Measurements from ENCODE around the gene PLEKHD1. TPM values are rescaled to one million over a fixed set of nuclear protein-coding genes. Genes with fewer than 3 reads are reported as not detected.

PLEKHD1 gene
- total and polyA plus RNA-seq, 2 donors (not counting 1 experiment from before 2014, with no cell fraction given): 0.12 TPM

DNA sequence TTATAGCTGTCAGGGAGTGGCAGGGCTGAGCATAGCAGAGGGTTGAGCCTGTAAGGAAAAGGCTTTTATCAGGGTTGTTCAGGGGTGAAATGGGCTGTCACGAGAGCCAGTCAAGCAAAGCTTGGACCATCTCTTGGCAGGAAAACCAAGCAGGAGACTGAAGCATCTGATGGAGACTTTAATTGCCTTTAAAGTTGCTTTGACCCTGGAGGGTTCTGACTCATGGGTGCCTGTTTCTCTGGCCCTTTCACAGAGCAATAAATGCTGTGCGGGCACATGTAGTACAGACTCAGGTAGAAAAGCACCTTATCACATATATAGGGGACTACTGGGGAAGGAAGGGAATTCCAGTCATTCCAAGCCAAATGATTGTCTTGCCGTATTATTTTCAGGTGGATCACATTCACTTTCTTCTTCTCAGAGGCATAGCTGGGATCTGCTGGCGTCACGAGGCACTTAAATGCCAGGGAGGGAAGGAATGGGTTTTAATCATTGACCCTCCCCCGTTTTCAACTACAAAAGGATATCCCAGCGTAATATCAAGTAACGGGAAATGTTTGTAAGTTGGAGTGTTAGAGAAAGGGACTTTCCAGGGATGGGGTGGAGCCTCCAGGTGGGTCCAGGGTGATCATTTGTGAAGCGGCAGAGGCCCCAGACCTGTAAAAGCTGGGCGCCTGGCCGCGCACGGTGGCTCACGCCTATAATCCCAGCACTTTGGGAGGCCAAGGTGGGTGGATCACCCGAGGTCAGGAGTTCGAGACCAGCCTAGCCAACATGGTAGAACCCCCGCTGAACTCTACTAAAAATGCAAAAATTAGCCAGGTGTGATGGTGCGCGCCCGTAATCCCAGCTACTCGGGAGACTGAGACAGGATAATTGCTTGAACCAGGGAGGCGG is 34.9 kb downstream of the PLEKHD1 start:
- H3K27me3 Mint-ChIP-seq: peaks cover 29% of the 10 kb centered on the region
- H3K4me3 ChIP-seq (ENCODE audit: control extremely low read depth in 1 of 5, extremely low read depth in 1 of 5, insufficient read depth in 1 of 5, low read depth in 2 of 5, low read length in 4 of 5): no peak overlapping the region
- CTCF ChIA-PET: interaction anchor here (0.7 kb wide), 1 partner anchor 10 kb away, joined by 3 read pairs; no protein-coding TSS in a partner anchor
- TF ChIP-seq, protein P1, sequence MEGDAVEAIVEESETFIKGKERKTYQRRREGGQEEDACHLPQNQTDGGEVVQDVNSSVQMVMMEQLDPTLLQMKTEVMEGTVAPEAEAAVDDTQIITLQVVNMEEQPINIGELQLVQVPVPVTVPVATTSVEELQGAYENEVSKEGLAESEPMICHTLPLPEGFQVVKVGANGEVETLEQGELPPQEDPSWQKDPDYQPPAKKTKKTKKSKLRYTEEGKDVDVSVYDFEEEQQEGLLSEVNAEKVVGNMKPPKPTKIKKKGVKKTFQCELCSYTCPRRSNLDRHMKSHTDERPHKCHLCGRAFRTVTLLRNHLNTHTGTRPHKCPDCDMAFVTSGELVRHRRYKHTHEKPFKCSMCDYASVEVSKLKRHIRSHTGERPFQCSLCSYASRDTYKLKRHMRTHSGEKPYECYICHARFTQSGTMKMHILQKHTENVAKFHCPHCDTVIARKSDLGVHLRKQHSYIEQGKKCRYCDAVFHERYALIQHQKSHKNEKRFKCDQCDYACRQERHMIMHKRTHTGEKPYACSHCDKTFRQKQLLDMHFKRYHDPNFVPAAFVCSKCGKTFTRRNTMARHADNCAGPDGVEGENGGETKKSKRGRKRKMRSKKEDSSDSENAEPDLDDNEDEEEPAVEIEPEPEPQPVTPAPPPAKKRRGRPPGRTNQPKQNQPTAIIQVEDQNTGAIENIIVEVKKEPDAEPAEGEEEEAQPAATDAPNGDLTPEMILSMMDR (IDR thresholded peaks at IDR 0.05): no peak
- no peak for TF ChIP-seq EZH2 (IDR thresholded peaks at IDR 0.05; ENCODE audit: borderline replicate concordance, insufficient read depth, low read depth, low read length, poor library complexity, severe bottlenecking)
- 91% methylated on average over 16 of the region's 22 CpGs for WGBS (ENCODE audit: insufficient coverage)
- intact Hi-C loops (cut with micrococcal nuclease): no loop called here
- no peak overlapping the region for H3K9ac ChIP-seq (ENCODE audit: low read length)
- peaks cover 0 to 9% (median 1%) of the 10 kb centered on the region in 4 experiments for H3K27me3 ChIP-seq (replicated peaks in 1 of 4; ENCODE audit: control extremely low read depth in 1 of 4, control insufficient read depth in 3 of 4, insufficient read depth in 4 of 4, low read length in 3 of 4)
- H3K4me1 ChIP-seq (ENCODE audit: control insufficient read depth in 2 of 2, insufficient read depth in 2 of 2, low read length in 2 of 2): no peaks in the 10 kb centered on the region
- no peaks in the 10 kb centered on the region for H3K9me3 Mint-ChIP-seq (ENCODE audit: insufficient read depth)
- ATAC-seq (ENCODE audit: low read depth) (no peak), DNase-seq (no peak)
- no peak overlapping the region for H3K4me2 ChIP-seq (replicated peaks; ENCODE audit: low read depth, low read length, poor library complexity, severe bottlenecking)
- no peak overlapping the region for H3K27ac ChIP-seq (ENCODE audit: low read length in 2 of 2)
- H3K36me3 ChIP-seq (replicated peaks in 1 of 2; ENCODE audit: control extremely low read depth in 1 of 2, control insufficient read depth in 1 of 2, extremely low read depth in 1 of 2, insufficient read depth in 2 of 2, low read length in 1 of 2): no peaks in the 10 kb centered on the region
- H3K4me1 Mint-ChIP-seq: no peaks in the 10 kb centered on the region
- H3K9me3 ChIP-seq (ENCODE audit: control extremely low read depth in 1 of 3, control insufficient read depth in 2 of 3, insufficient read depth in 1 of 3, low read length in 2 of 3): peaks cover 0 to 1% (median 0%) of the 10 kb centered on the region in 3 donors
- H3K79me2 ChIP-seq (ENCODE audit: control insufficient read depth, insufficient read depth, low read length): no peaks in the 10 kb centered on the region
- H2AFZ ChIP-seq (ENCODE audit: insufficient read depth, low read depth, low read length, poor library complexity, severe bottlenecking): no peak overlapping the region
- POLR2A ChIA-PET: no interaction called here
- no peaks in the 10 kb centered on the region for H4K20me1 ChIP-seq (ENCODE audit: control insufficient read depth, insufficient read depth, low read length, poor library complexity, severe bottlenecking)
- no peak overlapping the region for H3K4me3 Mint-ChIP-seq
- no peak overlapping the region for H3K27ac Mint-ChIP-seq

DNA sequence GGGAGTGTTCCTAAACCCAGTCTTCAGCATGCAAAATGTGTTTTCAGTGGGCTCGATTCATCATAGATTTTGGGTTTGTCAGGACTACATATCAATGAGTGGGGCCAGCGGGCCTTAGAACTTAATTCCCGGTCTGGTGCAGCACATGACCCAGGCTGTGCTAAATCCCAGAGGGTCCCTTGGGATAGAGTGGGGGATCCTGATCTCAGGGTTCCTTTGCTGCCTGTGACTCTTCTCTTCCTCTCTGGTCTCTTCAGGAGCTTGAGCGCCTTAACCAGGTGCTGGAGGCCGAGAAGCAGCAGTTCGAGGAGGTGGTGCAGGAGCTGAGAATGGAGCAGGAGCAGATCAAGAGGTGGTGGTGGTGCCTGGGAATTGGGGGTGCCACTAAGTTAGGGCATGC is 37.5 kb downstream of the PLEKHD1 start:
- no peak for TF ChIP-seq EZH2 (IDR thresholded peaks at IDR 0.05; ENCODE audit: borderline replicate concordance, insufficient read depth, low read depth, low read length, poor library complexity, severe bottlenecking)
- TF ChIP-seq, protein P1 (IDR thresholded peaks at IDR 0.05): no peak

More for the DNA sequence above, 37.5 kb downstream of the PLEKHD1 start:
- peaks cover 0 to 12% (median 0%) of the 10 kb centered on the region in 4 experiments for H3K27me3 ChIP-seq (replicated peaks in 1 of 4; ENCODE audit: control extremely low read depth in 1 of 4, control insufficient read depth in 3 of 4, insufficient read depth in 4 of 4, low read length in 3 of 4)
- intact Hi-C loops (cut with micrococcal nuclease): no loop called here
- no peak for ATAC-seq (ENCODE audit: low read depth)
- no peak for DNase-seq
- Mint-ChIP-seq H3K27me3 (peaks cover 37% of the 10 kb centered on the region), H3K4me3 (no peak overlapping the region), H3K4me1 (no peaks in the 10 kb centered on the region), H3K9me3 (ENCODE audit: insufficient read depth) (no peaks in the 10 kb centered on the region), H3K27ac (no peak overlapping the region)
- H3K4me2 ChIP-seq (replicated peaks; ENCODE audit: low read depth, low read length, poor library complexity, severe bottlenecking): no peak overlapping the region
- no peaks in the 10 kb centered on the region for H3K9me3 ChIP-seq (ENCODE audit: control extremely low read depth in 1 of 3, control insufficient read depth in 2 of 3, insufficient read depth in 1 of 3, low read length in 2 of 3)
- POLR2A ChIA-PET: no interaction called here
- H3K4me1 ChIP-seq (ENCODE audit: control insufficient read depth in 2 of 2, insufficient read depth in 2 of 2, low read length in 2 of 2): no peaks in the 10 kb centered on the region
- H3K36me3 ChIP-seq (replicated peaks in 1 of 2; ENCODE audit: control extremely low read depth in 1 of 2, control insufficient read depth in 1 of 2, extremely low read depth in 1 of 2, insufficient read depth in 2 of 2, low read length in 1 of 2): no peaks in the 10 kb centered on the region
- no peak overlapping the region for H3K9ac ChIP-seq (ENCODE audit: low read length)
- no peak overlapping the region for H3K4me3 ChIP-seq (ENCODE audit: control extremely low read depth in 1 of 5, extremely low read depth in 1 of 5, insufficient read depth in 1 of 5, low read depth in 2 of 5, low read length in 4 of 5)
- no peak overlapping the region for H2AFZ ChIP-seq (ENCODE audit: insufficient read depth, low read depth, low read length, poor library complexity, severe bottlenecking)
- 91% methylated on average over 3 of the region's 6 CpGs for WGBS (ENCODE audit: insufficient coverage)
- CTCF ChIA-PET: no interaction called here
- H3K79me2 ChIP-seq (ENCODE audit: control insufficient read depth, insufficient read depth, low read length): no peaks in the 10 kb centered on the region
- no peaks in the 10 kb centered on the region for H4K20me1 ChIP-seq (ENCODE audit: control insufficient read depth, insufficient read depth, low read length, poor library complexity, severe bottlenecking)
- no peak overlapping the region for H3K27ac ChIP-seq (ENCODE audit: low read length in 2 of 2)

All from B cell (primary cell).